Sigmoid colon (tissue), 4 donors: ENCODE measurements around the gene CPLX3.

ENCODE experiments used
- EP300 ChIP-seq, 4 donors: sonication (generic); formaldehyde crosslinking; IDR thresholded peaks; one replicate each; pipeline ENCODE4 v1.6.1; 2017; ENCODE audit warnings: antibody characterized with exemption in 4 of 4
- TF ChIP-seq, protein P1 (sequence below), 4 experiments: fragments of 450-650 bp in 3 of 4; fragments of 200-600 bp in 1 of 4; IDR thresholded peaks; one replicate each; pipeline ENCODE4 v1.5.1; 2016 to 2019; ENCODE audit warnings: antibody characterized with exemption in 4 of 4, mild to moderate bottlenecking in 3 of 4, moderate library complexity in 2 of 4

DNA sequence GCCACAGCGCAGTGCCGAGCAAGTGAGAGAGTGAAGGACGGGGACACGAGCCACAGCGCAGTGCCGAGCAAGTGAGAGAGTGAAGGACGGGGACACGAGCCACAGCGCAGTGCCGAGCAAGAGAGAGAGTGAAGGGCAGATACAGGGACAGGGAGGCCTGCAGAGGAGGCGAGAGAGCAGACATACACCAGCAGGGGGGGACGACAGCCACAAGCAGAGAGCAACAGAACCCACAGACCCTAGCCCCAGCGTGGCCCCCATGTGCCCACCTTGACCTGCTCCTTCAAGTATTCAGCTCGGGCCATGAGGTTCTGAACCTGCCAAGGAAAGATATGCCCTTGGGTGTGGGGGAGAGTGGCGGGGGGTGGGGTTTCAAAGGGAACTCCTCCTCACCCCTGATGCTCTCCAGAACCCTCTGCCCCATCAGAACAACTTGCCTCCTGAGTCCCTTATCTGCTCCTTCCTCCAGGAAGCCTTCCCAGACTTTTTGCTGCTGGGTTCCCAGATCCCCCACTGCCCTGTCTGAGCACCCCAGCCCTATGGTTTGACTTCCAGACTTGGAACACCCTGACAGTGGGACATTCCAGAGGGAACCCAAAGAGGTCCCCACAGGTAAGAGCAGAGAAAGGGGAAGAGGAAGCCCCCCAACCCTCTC lies 11.2 kb downstream of the CPLX3 start:
- TF ChIP-seq EP300 (IDR thresholded peaks at IDR 0.05): no peak
- TF ChIP-seq, protein P1, sequence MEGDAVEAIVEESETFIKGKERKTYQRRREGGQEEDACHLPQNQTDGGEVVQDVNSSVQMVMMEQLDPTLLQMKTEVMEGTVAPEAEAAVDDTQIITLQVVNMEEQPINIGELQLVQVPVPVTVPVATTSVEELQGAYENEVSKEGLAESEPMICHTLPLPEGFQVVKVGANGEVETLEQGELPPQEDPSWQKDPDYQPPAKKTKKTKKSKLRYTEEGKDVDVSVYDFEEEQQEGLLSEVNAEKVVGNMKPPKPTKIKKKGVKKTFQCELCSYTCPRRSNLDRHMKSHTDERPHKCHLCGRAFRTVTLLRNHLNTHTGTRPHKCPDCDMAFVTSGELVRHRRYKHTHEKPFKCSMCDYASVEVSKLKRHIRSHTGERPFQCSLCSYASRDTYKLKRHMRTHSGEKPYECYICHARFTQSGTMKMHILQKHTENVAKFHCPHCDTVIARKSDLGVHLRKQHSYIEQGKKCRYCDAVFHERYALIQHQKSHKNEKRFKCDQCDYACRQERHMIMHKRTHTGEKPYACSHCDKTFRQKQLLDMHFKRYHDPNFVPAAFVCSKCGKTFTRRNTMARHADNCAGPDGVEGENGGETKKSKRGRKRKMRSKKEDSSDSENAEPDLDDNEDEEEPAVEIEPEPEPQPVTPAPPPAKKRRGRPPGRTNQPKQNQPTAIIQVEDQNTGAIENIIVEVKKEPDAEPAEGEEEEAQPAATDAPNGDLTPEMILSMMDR (IDR thresholded peaks at IDR 0.05): no peak
